ENCODE results near the gene PLEKHA5.
A peak's percentile ranks its signal among the peaks of the same experiment; 100 is the strongest.

The PLEKHA5 gene

GRCh38 chr12:19230896-19231295 lies 101.4 kb downstream of the PLEKHA5 start:
- no peak overlapping the region for H3K27ac Mint-ChIP-seq
- no peaks in the 10 kb centered on the region for H3K36me3 Mint-ChIP-seq (ENCODE audit: low read depth)
- H3K4me1 Mint-ChIP-seq, result peaks cover 4% of the 10 kb centered on the region
- no peaks in the 10 kb centered on the region for H3K27me3 Mint-ChIP-seq
- no peak for DNase-seq
- no peak for ATAC-seq
- H3K9me3 Mint-ChIP-seq, result no peaks in the 10 kb centered on the region
- no peak overlapping the region for H3K4me3 Mint-ChIP-seq

- no peaks in the 10 kb centered on the region for H3K27me3 Mint-ChIP-seq
- ATAC-seq (no peak), DNase-seq (no peak)
- H3K9me3 Mint-ChIP-seq, result no peaks in the 10 kb centered on the region
- peaks cover 11% of the 10 kb centered on the region for H3K4me1 Mint-ChIP-seq
- H3K4me3 Mint-ChIP-seq, result no peak overlapping the region
- no peaks in the 10 kb centered on the region for H3K36me3 Mint-ChIP-seq (ENCODE audit: low read depth)
- no peak overlapping the region for H3K27ac Mint-ChIP-seq
Measured at GRCh38 chr12:19234171-19234704, 104.7 kb downstream of the PLEKHA5 start.

- H3K27ac Mint-ChIP-seq, result no peak overlapping the region
- ATAC-seq (peak; percentile 54), DNase-seq (no peak)
- no peaks in the 10 kb centered on the region for H3K9me3 Mint-ChIP-seq
- peaks cover 11% of the 10 kb centered on the region for H3K4me1 Mint-ChIP-seq
- no peaks in the 10 kb centered on the region for H3K36me3 Mint-ChIP-seq (ENCODE audit: low read depth)
- H3K4me3 Mint-ChIP-seq, result no peak overlapping the region
- H3K27me3 Mint-ChIP-seq, result no peaks in the 10 kb centered on the region
Measured at GRCh38 chr12:19234981-19235871, 105.7 kb downstream of the PLEKHA5 start.

GRCh38 chr12:19236656-19237055 lies 107.1 kb downstream of the PLEKHA5 start:
- ATAC-seq (peak; percentile 65), DNase-seq (no peak)
- Mint-ChIP-seq H3K27me3 (no peaks in the 10 kb centered on the region), H3K9me3 (no peaks in the 10 kb centered on the region), H3K27ac (no peak overlapping the region), H3K36me3 (ENCODE audit: low read depth) (no peaks in the 10 kb centered on the region), H3K4me1 (peaks cover 11% of the 10 kb centered on the region), H3K4me3 (no peak overlapping the region)

- peaks cover 16% of the 10 kb centered on the region for H3K4me1 Mint-ChIP-seq
- H3K9me3 Mint-ChIP-seq, result no peaks in the 10 kb centered on the region
- H3K27ac Mint-ChIP-seq, result no peak overlapping the region
- H3K36me3 Mint-ChIP-seq (ENCODE audit: low read depth), result no peaks in the 10 kb centered on the region
- ATAC-seq (no peak), DNase-seq (no peak)
- no peak overlapping the region for H3K4me3 Mint-ChIP-seq
- H3K27me3 Mint-ChIP-seq, result no peaks in the 10 kb centered on the region
Measured at GRCh38 chr12:19238540-19238939, 109.0 kb downstream of the PLEKHA5 start.

GRCh38 chr12:19239102-19239501 lies 109.6 kb downstream of the PLEKHA5 start:
- no peaks in the 10 kb centered on the region for H3K27me3 Mint-ChIP-seq
- no peak overlapping the region for H3K4me3 Mint-ChIP-seq
- peaks cover 16% of the 10 kb centered on the region for H3K4me1 Mint-ChIP-seq
- no peak for DNase-seq
- no peaks in the 10 kb centered on the region for H3K9me3 Mint-ChIP-seq
- H3K36me3 Mint-ChIP-seq (ENCODE audit: low read depth), result no peaks in the 10 kb centered on the region
- no peak for ATAC-seq
- H3K27ac Mint-ChIP-seq, result no peak overlapping the region

GRCh38 chr12:19239616-19240234 lies 110.2 kb downstream of the PLEKHA5 start:
- Mint-ChIP-seq H3K36me3 (ENCODE audit: low read depth) (no peaks in the 10 kb centered on the region), H3K4me1 (peaks cover 16% of the 10 kb centered on the region), H3K27ac (no peak overlapping the region), H3K9me3 (no peaks in the 10 kb centered on the region), H3K4me3 (no peak overlapping the region), H3K27me3 (no peaks in the 10 kb centered on the region)
- DNase-seq (no peak), ATAC-seq (no peak)

- Mint-ChIP-seq H3K9me3 (no peaks in the 10 kb centered on the region), H3K27me3 (no peaks in the 10 kb centered on the region), H3K4me3 (no peak overlapping the region), H3K36me3 (ENCODE audit: low read depth) (no peaks in the 10 kb centered on the region), H3K4me1 (peaks cover 7% of the 10 kb centered on the region), H3K27ac (no peak overlapping the region)
- no peak for DNase-seq
- no peak for ATAC-seq
Measured at GRCh38 chr12:19242581-19242980, 113.0 kb downstream of the PLEKHA5 start.

GRCh38 chr12:19243551-19243950 lies 114.0 kb downstream of the PLEKHA5 start:
- Mint-ChIP-seq H3K36me3 (ENCODE audit: low read depth) (no peaks in the 10 kb centered on the region), H3K4me1 (peaks cover 6% of the 10 kb centered on the region), H3K27ac (no peak overlapping the region), H3K9me3 (no peaks in the 10 kb centered on the region), H3K4me3 (no peak overlapping the region), H3K27me3 (no peaks in the 10 kb centered on the region)
- no peak for ATAC-seq
- no peak for DNase-seq

GRCh38 chr12:19244312-19244711 lies 114.8 kb downstream of the PLEKHA5 start:
- Mint-ChIP-seq H3K4me1 (peaks cover 5% of the 10 kb centered on the region), H3K27me3 (no peaks in the 10 kb centered on the region), H3K9me3 (no peaks in the 10 kb centered on the region), H3K27ac (no peak overlapping the region), H3K4me3 (no peak overlapping the region), H3K36me3 (ENCODE audit: low read depth) (no peaks in the 10 kb centered on the region)
- no peak for DNase-seq
- no peak for ATAC-seq

GRCh38 chr12:19245106-19245505 lies 115.6 kb downstream of the PLEKHA5 start:
- no peak for ATAC-seq
- H3K4me3 Mint-ChIP-seq, result no peak overlapping the region
- H3K9me3 Mint-ChIP-seq, result no peaks in the 10 kb centered on the region
- H3K27ac Mint-ChIP-seq, result no peak overlapping the region
- H3K36me3 Mint-ChIP-seq (ENCODE audit: low read depth), result no peaks in the 10 kb centered on the region
- H3K4me1 Mint-ChIP-seq, result peaks cover 5% of the 10 kb centered on the region
- no peaks in the 10 kb centered on the region for H3K27me3 Mint-ChIP-seq
- no peak for DNase-seq

- no peak for ATAC-seq
- Mint-ChIP-seq H3K36me3 (ENCODE audit: low read depth) (no peaks in the 10 kb centered on the region), H3K9me3 (no peaks in the 10 kb centered on the region), H3K4me1 (peaks cover 5% of the 10 kb centered on the region), H3K27me3 (no peaks in the 10 kb centered on the region), H3K4me3 (no peak overlapping the region), H3K27ac (no peak overlapping the region)
- DNase-seq, result no peak
Measured at GRCh38 chr12:19245666-19246065, 116.1 kb downstream of the PLEKHA5 start.

GRCh38 chr12:19246933-19247332 lies 117.4 kb downstream of the PLEKHA5 start:
- Mint-ChIP-seq H3K9me3 (no peaks in the 10 kb centered on the region), H3K27me3 (no peaks in the 10 kb centered on the region), H3K27ac (no peak overlapping the region), H3K4me3 (no peak overlapping the region), H3K4me1 (peaks cover 5% of the 10 kb centered on the region), H3K36me3 (ENCODE audit: low read depth) (no peaks in the 10 kb centered on the region)
- ATAC-seq (no peak), DNase-seq (no peak)

- H3K4me1 Mint-ChIP-seq, result no peaks in the 10 kb centered on the region
- no peak overlapping the region for H3K27ac Mint-ChIP-seq
- H3K4me3 Mint-ChIP-seq, result no peak overlapping the region
- DNase-seq, result no peak
- ATAC-seq, result no peak
- no peaks in the 10 kb centered on the region for H3K9me3 Mint-ChIP-seq
- H3K36me3 Mint-ChIP-seq (ENCODE audit: low read depth), result no peaks in the 10 kb centered on the region
- H3K27me3 Mint-ChIP-seq, result no peaks in the 10 kb centered on the region
Measured at GRCh38 chr12:19248929-19249602, 119.5 kb downstream of the PLEKHA5 start.
